Tongue (tissue), 2 donors: ENCODE data around the gene GABARAPL2. TPM values are rescaled to one million over a fixed set of nuclear protein-coding genes. Genes with fewer than 3 reads are reported as not detected.
"Not testable (repeated sequence)": the region's sequence is repeated elsewhere in the genome, so short reads cannot be mapped to it uniquely, and the experiment has no call there.

Experiments
- DNase-seq: peaks from one replicate; pipeline ENCODE4 v3.0.0-alpha.2; 2015
- total RNA-seq: library from RNA; depleted of rRNA; stranded (reverse); fragments of >200 nt; gene quantifications from one replicate; pipeline ENCODE4 v1.2.3, GENCODE V29; 2014

Gene GABARAPL2, protein sequence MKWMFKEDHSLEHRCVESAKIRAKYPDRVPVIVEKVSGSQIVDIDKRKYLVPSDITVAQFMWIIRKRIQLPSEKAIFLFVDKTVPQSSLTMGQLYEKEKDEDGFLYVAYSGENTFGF
- total RNA-seq: 97.4 TPM

DNA sequence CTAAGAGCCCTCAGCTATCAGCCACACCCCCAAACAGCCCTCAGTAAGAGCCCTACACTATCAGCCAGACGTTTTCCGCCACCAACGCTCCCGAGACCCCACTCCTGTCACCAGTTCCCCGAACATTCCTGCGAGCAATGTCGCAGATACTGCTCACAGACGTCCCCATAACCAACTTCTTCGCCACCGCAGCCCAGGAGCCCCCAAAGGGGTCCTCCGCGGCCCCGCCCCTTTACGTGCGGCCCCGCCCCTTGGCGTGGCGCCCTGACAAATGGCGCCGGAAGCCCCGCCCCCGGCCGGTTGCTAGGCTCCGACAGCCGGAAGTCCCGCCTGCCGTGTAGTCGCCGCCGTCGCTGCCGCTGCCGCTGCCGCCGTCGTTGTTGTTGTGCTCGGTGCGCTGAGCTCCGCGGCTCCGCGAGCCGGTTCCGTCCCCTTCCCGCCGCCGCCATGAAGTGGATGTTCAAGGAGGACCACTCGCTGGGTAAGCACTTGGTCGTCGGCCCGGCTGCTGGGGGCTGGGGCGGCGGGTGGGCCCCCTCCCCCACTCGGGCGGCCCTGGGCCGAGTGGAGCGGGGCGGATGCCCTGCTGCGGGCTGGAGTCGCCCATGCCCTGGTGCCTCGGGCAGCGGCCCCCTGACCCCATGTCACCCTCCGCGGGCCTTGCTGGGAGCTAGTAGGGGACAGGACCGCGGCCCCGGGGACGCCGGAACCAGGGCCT is at the start of gene GABARAPL2:
TSS of gene GABARAPL2 (plus strand) at position 340 of the 718 bp plus-strand sequence. CDS start at position 448, 108 bp downstream.
- peak; percentile 94 for DNase-seq

- no peak for DNase-seq
These were observed 47.0 kb upstream of the GABARAPL2 start for GRCh38 chr16:75519175-75519574.

GRCh38 chr16:75526032-75526790 is 40.0 kb upstream of the GABARAPL2 start:
- DNase-seq: no peak

- DNase-seq: no peak
These were observed 38.3 kb upstream of the GABARAPL2 start for GRCh38 chr16:75527825-75528299.

DNA sequence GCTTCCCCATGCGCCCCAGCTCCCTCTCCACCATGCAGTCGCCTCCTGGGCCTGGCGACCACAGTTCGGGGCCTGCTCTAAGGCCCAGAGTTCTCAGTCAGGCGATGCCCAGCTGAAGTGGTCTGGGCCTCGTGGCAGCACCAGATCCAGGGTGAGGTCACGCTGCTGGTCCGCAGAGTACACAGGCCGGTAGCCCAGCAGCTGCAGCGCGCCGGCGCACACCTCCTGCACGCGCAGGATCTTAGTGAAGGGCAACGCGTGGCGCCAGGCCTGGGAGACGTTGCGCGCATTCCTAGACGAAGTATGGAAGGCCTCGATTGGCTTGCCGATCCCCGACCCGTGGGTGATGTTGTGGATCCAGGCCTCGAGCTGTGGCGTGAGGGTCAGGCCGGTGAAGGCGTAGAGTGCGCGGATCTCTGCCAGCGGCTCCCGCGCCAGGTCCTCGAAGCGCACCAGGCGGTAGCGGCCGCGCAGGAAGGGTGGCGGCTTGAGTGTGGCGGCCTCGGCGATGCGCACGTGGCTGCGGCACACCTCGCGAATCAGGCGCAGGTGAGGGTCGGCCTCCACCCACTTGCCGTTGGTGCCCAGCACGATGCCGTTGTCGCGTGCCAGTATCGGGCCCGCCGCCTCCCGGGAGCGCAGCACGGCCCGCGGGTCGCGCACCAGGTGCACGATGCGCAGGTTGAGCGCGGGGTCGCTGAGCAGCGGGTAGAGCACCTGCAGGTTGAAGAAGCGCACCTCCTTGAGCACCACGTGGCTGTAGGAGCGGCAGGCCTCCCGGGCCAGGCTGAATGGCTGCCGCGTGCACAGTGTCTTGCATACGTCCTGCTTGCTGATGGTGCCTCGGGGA is 36.9 kb upstream of the GABARAPL2 start:
- DNase-seq: no peak

DNA sequence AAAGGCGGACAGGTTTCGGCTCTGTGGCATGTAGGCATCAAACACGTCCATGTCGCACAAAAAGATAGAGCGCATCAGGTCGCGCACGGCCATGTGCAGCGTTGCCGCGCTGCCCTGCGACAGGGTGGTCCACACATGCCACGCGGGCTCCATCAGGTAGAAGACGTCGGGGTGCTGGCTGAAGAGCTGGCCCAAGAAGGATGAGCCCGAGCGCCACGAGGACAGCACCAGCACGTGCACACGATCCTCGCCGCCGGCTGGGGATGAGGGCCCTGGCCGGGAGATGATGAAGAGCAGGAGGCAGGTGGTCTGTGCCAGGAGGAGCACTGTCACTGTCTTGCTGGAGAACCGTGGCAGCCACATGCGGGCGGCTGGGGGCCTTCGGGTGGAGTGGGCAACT is 36.2 kb upstream of the GABARAPL2 start:
- DNase-seq: no peak

DNA sequence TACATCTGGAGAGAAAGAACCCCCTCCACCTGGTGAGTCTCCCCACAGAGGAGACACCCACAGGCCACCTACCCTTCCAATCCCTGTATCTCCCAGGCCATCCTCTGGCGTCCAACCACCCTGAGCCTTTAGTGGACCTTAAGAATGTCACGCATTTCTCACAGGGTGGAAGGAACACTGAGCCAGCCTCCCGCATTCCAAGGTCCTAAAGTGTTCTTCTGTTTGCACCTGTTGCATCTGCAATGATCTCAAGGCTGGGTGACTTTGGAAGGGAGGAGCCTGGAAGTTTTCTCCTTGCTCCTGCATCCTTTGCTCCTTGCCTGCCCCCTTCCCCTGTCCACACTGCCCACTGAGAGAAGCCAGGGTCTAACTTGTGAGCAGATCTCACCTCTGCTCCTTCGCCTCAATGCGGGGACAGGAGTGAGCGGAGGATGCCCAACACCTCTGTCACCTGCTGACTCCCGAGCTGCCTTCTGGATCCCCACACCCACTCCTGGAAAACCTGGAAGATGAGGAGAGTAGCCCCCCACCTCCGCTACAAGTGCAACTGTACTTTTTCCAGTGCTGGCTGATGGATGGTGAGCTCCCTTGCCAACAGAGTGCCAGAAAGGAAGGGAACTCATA is 33.9 kb upstream of the GABARAPL2 start:
- DNase-seq: no peak

- no peak for DNase-seq
These were observed 33.4 kb upstream of the GABARAPL2 start for GRCh38 chr16:75532791-75533190.

DNA sequence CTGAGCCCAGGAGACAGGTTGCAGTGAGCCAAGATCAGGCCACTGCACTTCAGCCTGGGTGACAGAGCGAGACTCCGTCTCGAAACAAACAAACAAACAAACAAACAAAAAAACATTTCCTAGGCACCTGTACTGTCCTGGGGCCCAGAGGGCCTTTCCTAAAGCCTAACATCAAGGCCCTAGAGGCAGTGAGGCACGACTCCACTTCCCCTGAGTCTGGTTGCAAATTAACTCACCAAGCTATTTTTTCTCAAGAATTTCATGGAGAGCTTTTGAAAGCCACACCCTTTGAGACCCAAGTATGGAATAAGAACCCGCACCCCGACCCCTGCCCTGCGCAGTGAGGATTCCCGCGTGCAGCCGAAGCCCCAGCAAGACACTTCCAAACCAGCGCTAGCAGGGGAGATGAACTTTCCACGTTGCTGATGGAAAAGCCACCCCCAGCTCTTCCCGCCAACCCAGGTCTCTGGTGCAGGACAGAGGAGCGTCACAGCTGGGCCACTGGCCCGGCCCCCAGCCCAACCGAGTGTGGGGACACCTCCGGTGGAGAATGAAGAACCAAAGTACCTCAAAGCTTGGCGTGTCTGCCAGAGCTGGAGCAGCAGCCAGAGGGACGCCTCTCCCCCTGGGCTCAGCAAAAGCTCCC is 31.5 kb upstream of the GABARAPL2 start:
- DNase-seq: no peak

GRCh38 chr16:75535211-75535843 is 30.9 kb upstream of the GABARAPL2 start:
- no peak for DNase-seq

DNA sequence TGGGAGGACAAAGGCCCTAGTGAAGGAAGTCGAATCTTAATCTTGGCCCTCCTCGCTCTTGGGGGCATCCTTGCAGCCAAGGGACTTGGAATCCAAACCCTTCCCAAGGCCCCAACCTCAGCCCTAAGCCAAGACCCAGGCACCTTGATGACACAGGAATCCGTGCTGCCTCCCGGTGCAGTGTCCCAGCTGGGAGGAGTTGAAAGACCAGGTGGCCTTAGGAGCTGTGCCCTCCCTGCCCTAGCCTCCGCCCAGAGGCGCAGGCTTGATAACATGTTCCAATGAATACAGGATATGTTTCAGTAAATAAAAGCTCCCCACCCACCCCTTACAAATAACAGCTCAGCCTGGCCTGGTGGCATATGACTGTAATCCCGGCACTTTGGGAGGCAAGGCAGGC is 30.3 kb upstream of the GABARAPL2 start, which contains the start of gene CHST5:
TSS of gene CHST5 (minus strand) at position 208 of the 400 bp plus-strand sequence. CDS start 5,724 bp downstream, outside the sequence.
- no peak for DNase-seq

- DNase-seq: no peak
These were observed 28.4 kb upstream of the GABARAPL2 start for GRCh38 chr16:75537776-75538175.

- peak; percentile 40 for DNase-seq
These were observed 27.2 kb upstream of the GABARAPL2 start for GRCh38 chr16:75538882-75539565.

GRCh38 chr16:75541236-75541635 is 24.9 kb upstream of the GABARAPL2 start:
- DNase-seq: no peak

- DNase-seq: not testable (repeated sequence)
These were observed 23.7 kb upstream of the GABARAPL2 start for GRCh38 chr16:75542462-75542861.

DNA sequence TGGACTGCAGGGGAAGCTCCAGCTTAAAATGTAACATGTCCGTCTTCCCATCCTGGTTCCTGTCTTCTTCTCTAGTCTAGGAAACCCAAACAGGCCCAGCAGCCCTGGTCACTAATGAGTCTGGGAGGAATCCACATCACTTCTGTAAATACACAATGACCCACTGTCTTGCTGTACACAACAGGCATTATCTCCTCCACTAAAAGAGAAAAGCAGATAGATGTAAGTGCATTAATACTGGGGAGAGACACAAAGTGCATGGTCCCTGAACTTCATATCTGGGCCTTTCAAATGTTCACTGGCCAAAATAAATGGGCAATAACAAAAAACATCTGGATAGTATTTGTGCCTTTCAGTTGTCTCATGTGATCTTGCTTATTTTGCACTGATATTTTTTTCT is 20.3 kb upstream of the GABARAPL2 start:
- not testable (repeated sequence) for DNase-seq

GRCh38 chr16:75546293-75546692 is 19.9 kb upstream of the GABARAPL2 start:
- no peak for DNase-seq

- DNase-seq: not testable (repeated sequence)
These were observed 17.7 kb upstream of the GABARAPL2 start for GRCh38 chr16:75548456-75548855.

GRCh38 chr16:75550211-75550662 is 15.9 kb upstream of the GABARAPL2 start:
- peak; percentile 23 for DNase-seq

- DNase-seq: no peak
These were observed 13.2 kb upstream of the GABARAPL2 start for GRCh38 chr16:75552951-75553350.
